ENCODE data around the gene SLC2A6.

SLC2A6 gene

GRCh38 chr9:133461975-133462374, 16.9 kb downstream of the SLC2A6 start:
- no peak for DNase-seq (ENCODE audit: low read depth)
- H3K36me3 ChIP-seq (ENCODE audit: control insufficient read depth, insufficient read depth, low read length, severe bottlenecking) = no peaks in the 10 kb centered on the region
- H3K4me1 ChIP-seq (ENCODE audit: control insufficient read depth, insufficient read depth, low read length) = peaks cover 10% of the 10 kb centered on the region
- no peak overlapping the region for H3K9ac ChIP-seq (ENCODE audit: low read length)
- no peaks in the 10 kb centered on the region for H3K9me3 ChIP-seq (ENCODE audit: control insufficient read depth, low read length)
- no peaks in the 10 kb centered on the region for H3K27me3 ChIP-seq (replicated peaks; ENCODE audit: control insufficient read depth, insufficient read depth, low read length)
- no peak overlapping the region for H3K4me3 ChIP-seq (ENCODE audit: low read length)

GRCh38 chr9:133460405-133461175, 18.3 kb downstream of the SLC2A6 start:
- peak overlapping the region; percentile 86 for H3K4me3 ChIP-seq (ENCODE audit: low read length)
- H3K9me3 ChIP-seq (ENCODE audit: control insufficient read depth, low read length) = no peaks in the 10 kb centered on the region
- peak overlapping the region; percentile 95 for H3K9ac ChIP-seq (ENCODE audit: low read length)
- no peaks in the 10 kb centered on the region for H3K36me3 ChIP-seq (ENCODE audit: control insufficient read depth, insufficient read depth, low read length, severe bottlenecking)
- H3K27me3 ChIP-seq (replicated peaks; ENCODE audit: control insufficient read depth, insufficient read depth, low read length) = no peaks in the 10 kb centered on the region
- peaks cover 10% of the 10 kb centered on the region for H3K4me1 ChIP-seq (ENCODE audit: control insufficient read depth, insufficient read depth, low read length)
- DNase-seq (ENCODE audit: low read depth) = peak; percentile 4

GRCh38 chr9:133459476-133460404, 19.2 kb downstream of the SLC2A6 start, which contains the start of gene CACFD1:
Gene CACFD1, plus strand, starts transcription at chr9:133459978. Its CDS starts 89 bp downstream, at chr9:133460067.
- H3K36me3 ChIP-seq (ENCODE audit: control insufficient read depth, insufficient read depth, low read length, severe bottlenecking) = no peaks in the 10 kb centered on the region
- peak within 1 kb of the TSS; percentile 95 for H3K9ac ChIP-seq (ENCODE audit: low read length)
- no peaks in the 10 kb centered on the region for H3K9me3 ChIP-seq (ENCODE audit: control insufficient read depth, low read length)
- H3K27me3 ChIP-seq (replicated peaks; ENCODE audit: control insufficient read depth, insufficient read depth, low read length) = no peaks in the 10 kb centered on the region
- H3K4me1 ChIP-seq (ENCODE audit: control insufficient read depth, insufficient read depth, low read length) = peaks cover 10% of the 10 kb centered on the region
- DNase-seq (ENCODE audit: low read depth) = peak; percentile 97
- H3K4me3 ChIP-seq (ENCODE audit: low read length) = peak within 1 kb of the TSS; percentile 86

GRCh38 chr9:133458643-133459312, 20.1 kb downstream of the SLC2A6 start:
- Histone ChIP-seq H3K9me3 (ENCODE audit: control insufficient read depth, low read length) (no peaks in the 10 kb centered on the region), H3K36me3 (ENCODE audit: control insufficient read depth, insufficient read depth, low read length, severe bottlenecking) (no peaks in the 10 kb centered on the region), H3K4me1 (ENCODE audit: control insufficient read depth, insufficient read depth, low read length) (peaks cover 10% of the 10 kb centered on the region), H3K4me3 (ENCODE audit: low read length) (peak overlapping the region; percentile 86), H3K9ac (ENCODE audit: low read length) (peak overlapping the region; percentile 22), H3K27me3 (replicated peaks; ENCODE audit: control insufficient read depth, insufficient read depth, low read length) (peaks cover 4% of the 10 kb centered on the region)
- no peak for DNase-seq (ENCODE audit: low read depth)

GRCh38 chr9:133457748-133458147, 21.2 kb downstream of the SLC2A6 start:
- Histone ChIP-seq H3K27me3 (replicated peaks; ENCODE audit: control insufficient read depth, insufficient read depth, low read length) (peaks cover 4% of the 10 kb centered on the region), H3K4me1 (ENCODE audit: control insufficient read depth, insufficient read depth, low read length) (peaks cover 10% of the 10 kb centered on the region), H3K4me3 (ENCODE audit: low read length) (no peak overlapping the region), H3K36me3 (ENCODE audit: control insufficient read depth, insufficient read depth, low read length, severe bottlenecking) (no peaks in the 10 kb centered on the region), H3K9me3 (ENCODE audit: control insufficient read depth, low read length) (no peaks in the 10 kb centered on the region), H3K9ac (ENCODE audit: low read length) (no peak overlapping the region)
- no peak for DNase-seq (ENCODE audit: low read depth)

- H3K4me1 ChIP-seq (ENCODE audit: control insufficient read depth, insufficient read depth, low read length) = peaks cover 10% of the 10 kb centered on the region
- DNase-seq (ENCODE audit: low read depth) = no peak
- no peak overlapping the region for H3K9ac ChIP-seq (ENCODE audit: low read length)
- H3K4me3 ChIP-seq (ENCODE audit: low read length) = no peak overlapping the region
- H3K36me3 ChIP-seq (ENCODE audit: control insufficient read depth, insufficient read depth, low read length, severe bottlenecking) = no peaks in the 10 kb centered on the region
- no peaks in the 10 kb centered on the region for H3K9me3 ChIP-seq (ENCODE audit: control insufficient read depth, low read length)
- peaks cover 4% of the 10 kb centered on the region for H3K27me3 ChIP-seq (replicated peaks; ENCODE audit: control insufficient read depth, insufficient read depth, low read length)
Measured at GRCh38 chr9:133457233-133457632, 21.7 kb downstream of the SLC2A6 start.

- Histone ChIP-seq H3K4me3 (ENCODE audit: low read length) (no peak overlapping the region), H3K4me1 (ENCODE audit: control insufficient read depth, insufficient read depth, low read length) (peaks cover 10% of the 10 kb centered on the region), H3K9ac (ENCODE audit: low read length) (no peak overlapping the region), H3K27me3 (replicated peaks; ENCODE audit: control insufficient read depth, insufficient read depth, low read length) (peaks cover 4% of the 10 kb centered on the region), H3K9me3 (ENCODE audit: control insufficient read depth, low read length) (no peaks in the 10 kb centered on the region), H3K36me3 (ENCODE audit: control insufficient read depth, insufficient read depth, low read length, severe bottlenecking) (no peaks in the 10 kb centered on the region)
- no peak for DNase-seq (ENCODE audit: low read depth)
Measured at GRCh38 chr9:133456409-133456808, 22.5 kb downstream of the SLC2A6 start.

GRCh38 chr9:133455936-133456335, 23.0 kb downstream of the SLC2A6 start:
- Histone ChIP-seq H3K27me3 (replicated peaks; ENCODE audit: control insufficient read depth, insufficient read depth, low read length) (peaks cover 4% of the 10 kb centered on the region), H3K4me1 (ENCODE audit: control insufficient read depth, insufficient read depth, low read length) (peaks cover 10% of the 10 kb centered on the region), H3K9ac (ENCODE audit: low read length) (no peak overlapping the region), H3K4me3 (ENCODE audit: low read length) (no peak overlapping the region), H3K9me3 (ENCODE audit: control insufficient read depth, low read length) (no peaks in the 10 kb centered on the region), H3K36me3 (ENCODE audit: control insufficient read depth, insufficient read depth, low read length, severe bottlenecking) (no peaks in the 10 kb centered on the region)
- DNase-seq (ENCODE audit: low read depth) = no peak

GRCh38 chr9:133454943-133455673, 23.8 kb downstream of the SLC2A6 start:
- Histone ChIP-seq H3K27me3 (replicated peaks; ENCODE audit: control insufficient read depth, insufficient read depth, low read length) (peaks cover 4% of the 10 kb centered on the region), H3K9ac (ENCODE audit: low read length) (no peak overlapping the region), H3K36me3 (ENCODE audit: control insufficient read depth, insufficient read depth, low read length, severe bottlenecking) (no peaks in the 10 kb centered on the region), H3K4me3 (ENCODE audit: low read length) (no peak overlapping the region), H3K4me1 (ENCODE audit: control insufficient read depth, insufficient read depth, low read length) (peaks cover 5% of the 10 kb centered on the region), H3K9me3 (ENCODE audit: control insufficient read depth, low read length) (no peaks in the 10 kb centered on the region)
- no peak for DNase-seq (ENCODE audit: low read depth)

- H3K27me3 ChIP-seq (replicated peaks; ENCODE audit: control insufficient read depth, insufficient read depth, low read length) = peaks cover 4% of the 10 kb centered on the region
- no peak overlapping the region for H3K9ac ChIP-seq (ENCODE audit: low read length)
- H3K9me3 ChIP-seq (ENCODE audit: control insufficient read depth, low read length) = no peaks in the 10 kb centered on the region
- no peak for DNase-seq (ENCODE audit: low read depth)
- H3K36me3 ChIP-seq (ENCODE audit: control insufficient read depth, insufficient read depth, low read length, severe bottlenecking) = no peaks in the 10 kb centered on the region
- peaks cover 5% of the 10 kb centered on the region for H3K4me1 ChIP-seq (ENCODE audit: control insufficient read depth, insufficient read depth, low read length)
- H3K4me3 ChIP-seq (ENCODE audit: low read length) = no peak overlapping the region
Measured at GRCh38 chr9:133454325-133454724, 24.6 kb downstream of the SLC2A6 start.

All from adipocyte (in vitro differentiated cells).